ENCODE results near the gene ALB. TPM values are rescaled to one million over a fixed set of nuclear protein-coding genes. Genes with fewer than 3 reads are reported as not detected.

Gene ALB
- total RNA-seq, 1 experiment from 2014 or later: 21.3 TPM

- Histone ChIP-seq H3K4me3 (ENCODE audit: low read depth in 2 of 2, low read length in 2 of 2) (no peak overlapping the region), H3K36me3 (ENCODE audit: control insufficient read depth, insufficient read depth, low read length) (no peaks in the 10 kb centered on the region), H3K4me1 (ENCODE audit: control insufficient read depth, insufficient read depth, low read length) (no peaks in the 10 kb centered on the region), H3K9me3 (ENCODE audit: control insufficient read depth, insufficient read depth, low read depth, low read length) (no peaks in the 10 kb centered on the region), H3K27ac (ENCODE audit: low read length) (no peak overlapping the region), H3K27me3 (ENCODE audit: control insufficient read depth, insufficient read depth, low read length) (no peaks in the 10 kb centered on the region)
- no peak for DNase-seq (ENCODE audit: low read depth, low spot score)
- no peak for ATAC-seq
- in situ Hi-C loops (cut with HindIII; ENCODE audit: low pct_unique_long_range_greater_than_20kb, low sequenced_read_pairs): no loop called here
- TF ChIP-seq POLR2AphosphoS5 (IDR thresholded peaks at IDR 0.05; ENCODE audit: low read depth, low read length): no peak
- TF ChIP-seq TCF7L2 (IDR thresholded peaks at IDR 0.05; ENCODE audit: low read depth, low read length): no peak
- no peak for TF ChIP-seq CTCF (IDR thresholded peaks at IDR 0.05)
- TF ChIP-seq SIN3A (IDR thresholded peaks at IDR 0.05; ENCODE audit: borderline replicate concordance, insufficient read depth, low read depth, low read length): no peak
- TF ChIP-seq REST (IDR thresholded peaks at IDR 0.05; ENCODE audit: insufficient read depth in 1 of 2, low read depth in 2 of 2, low read length in 1 of 2): no peak
- ChIA-PET CTCF (no interaction called here), POLR2A (no interaction called here)
- no TSS peak for BruUV-seq (replicated peaks)
- intact Hi-C loops (cut with micrococcal nuclease; ENCODE audit: unreplicated experiment): no loop called here
These were observed 56.9 kb downstream of the ALB start for GRCh38 chr4:73460913-73461522.

- intact Hi-C loops (cut with micrococcal nuclease; ENCODE audit: unreplicated experiment) (no loop called here), in situ Hi-C loops (cut with HindIII; ENCODE audit: low pct_unique_long_range_greater_than_20kb, low sequenced_read_pairs) (no loop called here)
- H3K4me3 ChIP-seq (ENCODE audit: low read depth in 2 of 2, low read length in 2 of 2): no peak overlapping the region
- H3K27ac ChIP-seq (ENCODE audit: low read length): no peak overlapping the region
- ATAC-seq (no peak), DNase-seq (ENCODE audit: low read depth, low spot score) (no peak)
- CTCF ChIA-PET: no interaction called here
- TF ChIP-seq SIN3A (IDR thresholded peaks at IDR 0.05; ENCODE audit: borderline replicate concordance, insufficient read depth, low read depth, low read length) (no peak), TCF7L2 (IDR thresholded peaks at IDR 0.05; ENCODE audit: low read depth, low read length) (no peak), CTCF (IDR thresholded peaks at IDR 0.05) (no peak), POLR2AphosphoS5 (IDR thresholded peaks at IDR 0.05; ENCODE audit: low read depth, low read length) (no peak), REST (IDR thresholded peaks at IDR 0.05; ENCODE audit: insufficient read depth in 1 of 2, low read depth in 2 of 2, low read length in 1 of 2) (no peak)
- POLR2A ChIA-PET: no interaction called here
- no TSS peak for BruUV-seq (replicated peaks)
- H3K9me3 ChIP-seq (ENCODE audit: control insufficient read depth, insufficient read depth, low read depth, low read length): no peaks in the 10 kb centered on the region
- no peaks in the 10 kb centered on the region for H3K27me3 ChIP-seq (ENCODE audit: control insufficient read depth, insufficient read depth, low read length)
- no peaks in the 10 kb centered on the region for H3K36me3 ChIP-seq (ENCODE audit: control insufficient read depth, insufficient read depth, low read length)
- H3K4me1 ChIP-seq (ENCODE audit: control insufficient read depth, insufficient read depth, low read length): no peaks in the 10 kb centered on the region
These were observed 64.1 kb downstream of the ALB start for GRCh38 chr4:73468170-73468569.

Data from Panc1 (cell line).